GM10847 (cell line): ENCODE data around the gene RABL3.

Experiments used
- POLR2A ChIP-seq: IDR thresholded peaks from 2 replicates; pipeline ENCODE4 v1.6.1; 2011; ENCODE audit not compliant: insufficient read length; ENCODE audit errors: extremely low read depth

Gene RABL3

DNA sequence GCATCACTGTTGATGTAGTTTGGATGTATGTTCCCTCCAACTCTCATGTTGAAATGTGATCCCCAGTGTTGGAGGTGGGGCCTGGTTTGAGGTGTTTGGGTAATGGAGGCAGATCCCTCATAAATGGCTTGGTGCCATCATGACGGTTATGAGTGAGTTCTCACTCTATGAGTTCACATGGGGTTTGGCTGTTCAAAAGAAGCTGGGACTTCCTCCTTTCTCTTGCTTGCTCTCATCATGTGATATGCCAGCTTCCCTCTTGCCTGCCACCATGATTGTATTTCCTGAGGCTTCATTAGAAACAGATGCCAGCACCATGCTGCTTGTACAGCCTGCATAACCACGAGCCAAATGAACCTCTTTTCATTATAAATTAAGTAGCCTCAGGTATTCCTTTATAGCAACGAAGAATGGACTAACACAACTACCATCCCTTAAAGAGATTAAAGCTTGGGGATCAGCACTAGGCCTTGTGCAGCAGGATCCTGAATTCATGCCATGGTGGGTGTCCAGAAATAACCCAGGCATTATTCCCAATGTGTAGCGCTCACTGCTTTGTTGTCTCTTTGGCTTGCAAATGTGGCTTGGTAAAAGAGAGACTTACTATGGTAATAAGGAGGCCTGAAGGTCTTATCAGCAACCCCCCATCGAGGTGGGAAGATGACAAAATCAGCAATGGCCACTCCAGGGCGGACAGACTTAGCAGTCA is 104.3 kb downstream of the RABL3 start:
- no peak for TF ChIP-seq POLR2A

DNA sequence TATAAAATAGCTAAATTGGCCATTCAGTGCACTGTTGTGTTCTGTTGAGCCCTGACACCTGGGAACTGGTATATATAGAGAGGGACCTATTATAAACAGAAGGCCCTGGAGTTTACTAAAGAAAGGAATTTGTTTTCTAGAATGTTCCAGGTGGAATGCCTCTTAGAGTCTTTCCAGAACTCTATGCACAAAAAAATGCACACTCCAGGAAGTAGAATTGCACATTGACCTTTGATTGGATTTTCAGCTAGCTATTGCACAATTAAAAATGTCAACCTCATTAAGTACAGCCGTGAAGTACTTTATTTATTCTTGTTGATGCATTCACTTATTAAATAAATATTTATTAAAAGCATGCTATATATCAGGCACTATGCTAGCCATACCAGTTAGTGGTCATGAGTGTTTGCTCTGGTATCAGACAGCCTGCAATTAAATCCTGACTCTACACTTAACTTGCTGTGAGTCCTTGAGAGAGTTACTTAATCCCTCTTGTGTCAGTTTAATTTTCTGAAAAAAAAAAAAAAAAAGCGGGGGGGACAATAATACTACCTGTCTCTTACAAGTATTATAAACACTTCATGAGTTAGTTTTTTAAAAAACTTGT is 105.4 kb downstream of the RABL3 start:
- no peak for TF ChIP-seq POLR2A
